HG02763 (cell line): Measurements from ENCODE around the gene FARP2.

Experiments
- ATAC-seq: cut with Tn5 transposase; IDR thresholded peaks from one replicate; pipeline ENCODE4 v1.9.1; 2021; ENCODE audit warnings: mild to moderate bottlenecking, moderate library complexity; ENCODE audit not compliant: unreplicated experiment

The FARP2 gene

GRCh38 chr2:241324775-241325174 is 31.3 kb upstream of the FARP2 start:
- ATAC-seq, result no peak

GRCh38 chr2:241325257-241325656 is 30.8 kb upstream of the FARP2 start:
- ATAC-seq, result no peak

- ATAC-seq, result no peak
These were observed 26.1 kb upstream of the FARP2 start for GRCh38 chr2:241329669-241330615.

- no peak for ATAC-seq
These were observed 25.5 kb upstream of the FARP2 start for GRCh38 chr2:241330616-241330981.

- no peak for ATAC-seq
These were observed 21.3 kb upstream of the FARP2 start for GRCh38 chr2:241334813-241335212.

- ATAC-seq, result no peak
These were observed 16.1 kb upstream of the FARP2 start for GRCh38 chr2:241339839-241340630.

- ATAC-seq, result no peak
These were observed 15.4 kb upstream of the FARP2 start for GRCh38 chr2:241340631-241341163.

- no peak for ATAC-seq
These were observed 11.0 kb upstream of the FARP2 start for GRCh38 chr2:241344925-241345651.

- ATAC-seq, result no peak
These were observed 6.1 kb upstream of the FARP2 start for GRCh38 chr2:241349941-241350340.

- no peak for ATAC-seq
These were observed 5.6 kb upstream of the FARP2 start for GRCh38 chr2:241350530-241350877.

- no peak for ATAC-seq
These were observed 5.0 kb upstream of the FARP2 start for GRCh38 chr2:241350878-241351639.

GRCh38 chr2:241351640-241352031 is 4.4 kb upstream of the FARP2 start:
- ATAC-seq, result no peak

- no peak for ATAC-seq
These were observed 3.9 kb upstream of the FARP2 start for GRCh38 chr2:241352227-241352626.

- no peak for ATAC-seq
These were observed 1.1 kb upstream of the FARP2 start for GRCh38 chr2:241354668-241355658.

- ATAC-seq, result no peak
These were observed 781 bp downstream of the FARP2 start for GRCh38 chr2:241356871-241357260.

GRCh38 chr2:241357531-241357930 is 1.4 kb downstream of the FARP2 start:
- ATAC-seq, result no peak

GRCh38 chr2:241358470-241358869 is 2.4 kb downstream of the FARP2 start:
- no peak for ATAC-seq

- ATAC-seq, result no peak
These were observed 3.5 kb downstream of the FARP2 start for GRCh38 chr2:241359481-241360045.

- no peak for ATAC-seq
These were observed 7.3 kb downstream of the FARP2 start for GRCh38 chr2:241363426-241363825.
